HepG2 (cell line): ENCODE measurements around the gene PCIF1. TPM values are rescaled to one million over a fixed set of nuclear protein-coding genes. Genes with fewer than 3 reads are reported as not detected.

Source experiments
- CEBPB ChIP-seq: IDR thresholded peaks from 2 replicates; pipeline ENCODE4 v1.6.1; 2011; ENCODE audit warnings: low read depth, low read length, improper control_type of control experiment, borderline replicate concordance
- GMEB1 ChIP-seq: sonication (generic); formaldehyde crosslinking; IDR thresholded peaks from 2 replicates; pipeline ENCODE4 v1.5.1; 2020; ENCODE audit warnings: missing genetic modification reagents, mild to moderate bottlenecking, borderline replicate concordance
- HNRNPLL ChIP-seq: fragments of 200-400 bp; formaldehyde crosslinking; IDR thresholded peaks from 2 replicates; pipeline ENCODE4 v1.6.1; 2017; ENCODE audit warnings: mild to moderate bottlenecking, low read depth, low read length; ENCODE audit not compliant: poor library complexity, severe bottlenecking
- HOXA3 ChIP-seq: sonication (generic); formaldehyde crosslinking; IDR thresholded peaks from 2 replicates; pipeline ENCODE4 v1.5.0; 2020; ENCODE audit warnings: missing genetic modification reagents
- ISL2 ChIP-seq: sonication (generic); formaldehyde crosslinking; IDR thresholded peaks from 2 replicates; pipeline ENCODE4 v1.5.0; 2020; ENCODE audit warnings: missing genetic modification reagents
- MBNL3 ChIP-seq: fragments of 250-450 bp; sonication (Bioruptor Pico); conservative IDR thresholded peaks from 2 replicates; pipeline ENCODE4 v1.8.0; 2022; ENCODE audit warnings: mild to moderate bottlenecking, inconsistent platforms
- NR3C1 ChIP-seq: sonication (generic); formaldehyde crosslinking; IDR thresholded peaks from 2 replicates; pipeline ENCODE4 v1.4.0; 2020; ENCODE audit warnings: missing genetic modification reagents
- PBX3 ChIP-seq: sonication (generic); formaldehyde crosslinking; IDR thresholded peaks from 2 replicates; pipeline ENCODE4 v1.8.1; 2023; ENCODE audit warnings: missing genetic modification reagents, inconsistent platforms, borderline replicate concordance
- REL ChIP-seq: sonication (generic); formaldehyde crosslinking; conservative IDR thresholded peaks from 2 replicates; pipeline ENCODE4 v1.8.0; 2022; ENCODE audit warnings: mild to moderate bottlenecking, missing genetic modification reagents, moderate library complexity
- SIN3A ChIP-seq: IDR thresholded peaks from 2 replicates; pipeline ENCODE4 v1.6.1; 2011; ENCODE audit warnings: low read depth, mild to moderate bottlenecking, control low read depth, low read length, borderline replicate concordance
- STAT5B ChIP-seq: sonication (generic); formaldehyde crosslinking; IDR thresholded peaks from 2 replicates; pipeline ENCODE4 v1.4.0; 2020; ENCODE audit warnings: missing genetic modification reagents
- YY1 ChIP-seq: IDR thresholded peaks from 2 replicates; pipeline ENCODE4 v1.6.1; 2011; ENCODE audit warnings: low read length, low read depth, moderate library complexity, mild to moderate bottlenecking; ENCODE audit not compliant: insufficient read depth, insufficient replicate concordance
- ZGPAT ChIP-seq: IDR thresholded peaks from 2 replicates; pipeline ENCODE4 v1.6.1; 2016; ENCODE audit warnings: mild to moderate bottlenecking
- ZNF260 ChIP-seq: sonication (generic); formaldehyde crosslinking; IDR thresholded peaks from 2 replicates; pipeline ENCODE4 v1.4.0; 2020; ENCODE audit warnings: missing genetic modification reagents, low read depth, mild to moderate bottlenecking, borderline replicate concordance
- ZNF276 ChIP-seq: sonication (generic); formaldehyde crosslinking; IDR thresholded peaks from 2 replicates; pipeline ENCODE4 v1.4.0; 2020; ENCODE audit warnings: mild to moderate bottlenecking, low read depth, missing genetic modification reagents
- ZNF44 ChIP-seq: sonication (generic); formaldehyde crosslinking; IDR thresholded peaks from 2 replicates; pipeline ENCODE4 v1.5.1; 2020; ENCODE audit warnings: mild to moderate bottlenecking, missing genetic modification reagents
- ZNF484 ChIP-seq: sonication (generic); formaldehyde crosslinking; IDR thresholded peaks from 2 replicates; pipeline ENCODE4 v1.5.1; 2020; ENCODE audit warnings: mild to moderate bottlenecking, low read depth, missing genetic modification reagents, borderline replicate concordance
- ZNF569 ChIP-seq: sonication (generic); formaldehyde crosslinking; IDR thresholded peaks from 2 replicates; pipeline ENCODE4 v1.5.0; 2020; ENCODE audit warnings: mild to moderate bottlenecking, missing genetic modification reagents, moderate library complexity, borderline replicate concordance
- ZNF644 ChIP-seq: IDR thresholded peaks from 2 replicates; pipeline ENCODE4 v1.6.1; 2016; ENCODE audit warnings: low read depth
- ZNF724P ChIP-seq: sonication (generic); formaldehyde crosslinking; IDR thresholded peaks from 2 replicates; pipeline ENCODE4 v1.8.0; 2022; ENCODE audit warnings: missing genetic modification reagents, borderline replicate concordance
- ZNF784 ChIP-seq: sonication (generic); formaldehyde crosslinking; IDR thresholded peaks from 2 replicates; pipeline ENCODE4 v1.5.1; 2020; ENCODE audit warnings: missing genetic modification reagents, mild to moderate bottlenecking, borderline replicate concordance
- polyA plus RNA-seq, 8 experiments: library from polyadenylated mRNA; depleted of rRNA in 3 of 8; stranded (reverse) in 7 of 8; unstranded in 1 of 8; fragments of >200 nt; fragmentation: Illumina TruSeq in 4 of 8; extraction: Trizol in 4 of 8; gene quantifications; 2 replicates each; pipeline versions ENCODE4 v1.2.1 to v1.2.3, GENCODE V29; 2011 to 2016; ENCODE audit warnings: low read depth in 4 of 8, missing spikeins in 1 of 8, mixed read lengths in 1 of 8; ENCODE audit not compliant: insufficient read depth in 1 of 8
- total RNA-seq, 5 experiments: library from RNA; depleted of rRNA; stranded (reverse); fragments of >200 nt; fragmentation: Illumina TruSeq; extraction: Trizol; gene quantifications; 2 replicates each; pipeline ENCODE4 v1.2.3, GENCODE V29; 2016; ENCODE audit warnings: low read depth in 1 of 5

Gene PCIF1
- total and polyA plus RNA-seq, 2 of the 13 experiments (the other 11 are each of a cell fraction or from before 2014, with no cell fraction given) = 20.9 to 24.4 TPM

DNA sequence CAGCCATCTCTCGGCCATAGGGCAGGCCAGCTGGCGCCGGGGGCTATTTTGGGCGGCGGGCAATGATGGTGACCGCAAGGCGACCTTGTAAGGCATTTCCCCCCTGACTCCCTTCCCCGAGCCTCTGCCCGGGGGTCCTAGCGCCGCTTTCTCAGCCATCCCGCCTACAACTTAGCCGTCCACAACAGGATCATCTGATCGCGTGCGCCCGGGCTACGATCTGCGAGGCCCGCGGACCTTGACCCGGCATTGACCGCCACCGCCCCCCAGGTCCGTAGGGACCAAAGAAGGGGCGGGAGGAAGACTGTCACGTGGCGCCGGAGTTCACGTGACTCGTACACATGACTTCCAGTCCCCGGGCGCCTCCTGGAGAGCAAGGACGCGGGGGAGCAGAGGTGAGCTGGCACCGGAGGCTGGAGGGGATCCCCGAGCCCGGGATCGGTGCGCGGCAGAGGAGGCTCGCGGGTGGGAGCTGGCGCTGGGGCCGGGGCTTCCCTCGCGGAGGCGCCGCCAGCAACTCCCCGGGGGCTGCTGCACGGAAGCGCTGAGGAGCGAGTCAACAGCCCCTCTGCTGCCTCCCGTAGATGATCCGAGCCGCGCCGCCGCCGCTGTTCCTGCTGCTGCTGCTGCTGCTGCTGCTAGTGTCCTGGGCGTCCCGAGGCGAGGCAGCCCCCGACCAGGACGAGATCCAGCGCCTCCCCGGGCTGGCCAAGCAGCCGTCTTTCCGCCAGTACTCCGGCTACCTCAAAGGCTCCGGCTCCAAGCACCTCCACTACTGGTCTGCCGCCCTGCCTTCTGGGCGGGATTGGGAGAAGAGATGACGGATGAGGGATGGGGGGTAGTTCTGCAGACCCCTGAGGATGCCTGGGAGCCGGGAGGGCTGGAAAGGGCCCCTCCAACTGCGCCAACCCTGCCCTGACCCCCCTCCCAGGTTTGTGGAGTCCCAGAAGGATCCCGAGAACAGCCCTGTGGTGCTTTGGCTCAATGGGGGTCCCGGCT is 43.2 kb upstream of the PCIF1 start, which contains the start of the genes CTSA and NEURL2 (continued):
- TF ChIP-seq ZNF276 (peak; percentile 98), REL (CRISPR knock-in tag) (peak; percentile 98), ZNF569 (CRISPR knock-in tag) (peak; percentile 65; the same call in 1 of the 2 replicates), MBNL3 (CRISPR knock-in tag) (no peak; the same call in 1 of the 2 replicates), STAT5B (CRISPR knock-in tag) (peak; percentile 90; the same call in 1 of the 2 replicates), CEBPB (no peak), ZNF260 (CRISPR knock-in tag) (peak; percentile 63; the same call in 1 of the 2 replicates), ZNF724P (CRISPR knock-in tag) (peak; percentile 96), ZGPAT (peak; percentile 100), HNRNPLL (peak; percentile 76), ZNF784 (CRISPR knock-in tag) (peak; percentile 100), PBX3 (CRISPR knock-in tag) (peak; percentile 94), ZNF484 (CRISPR knock-in tag) (0 out of 2 replicates have a peak, but pooled peaks have one; percentile 51), ZNF44 (CRISPR knock-in tag) (peak; percentile 100), NR3C1 (CRISPR knock-in tag) (no peak), ISL2 (CRISPR knock-in tag) (peak; percentile 96), HOXA3 (peak; percentile 98), GMEB1 (CRISPR knock-in tag) (peak; percentile 86), ZNF644 (CRISPR knock-in tag) (no peak; the same call in 1 of the 2 replicates), SIN3A (peak; percentile 100), YY1 (peak; percentile 94)
